Natural killer cell treated with Interleukin-12 subunit alpha and Interleukin-12 subunit beta and Interleukin-15 and Interleukin-18, amount 100 ng/mL, for 72 hours (primary cell): ENCODE data around the gene GPC2. TPM values are rescaled to one million over a fixed set of nuclear protein-coding genes. Genes with fewer than 3 reads are reported as not detected.

Experiments
- ATAC-seq, 2 donors: fragments of 150-1000 bp; cut with Tn5 transposase in 1 of 2; sonication (Bioruptor Pico), chemical (Tn5 transposase) in 1 of 2; 2 replicates each; pipeline ENCODE4 v1.10.0; 2021
- DNase-seq: peaks from one replicate; pipeline ENCODE4 v3.0.0; 2022; ENCODE audit warnings: low spot score
- H3K27ac Mint-ChIP-seq, 2 donors: 1 replicate in 1 of 2; 2 replicates in 1 of 2; pipeline ENCODE4 v1.8.0; 2022; ENCODE audit warnings: mixed read lengths in 2 of 2, mild to moderate bottlenecking in 1 of 2, moderate library complexity in 1 of 2
- H3K27me3 Mint-ChIP-seq, 2 donors: 1 replicate in 1 of 2; 2 replicates in 1 of 2; pipeline ENCODE4 v1.8.0; 2022; ENCODE audit warnings: mixed read lengths in 2 of 2
- H3K36me3 Mint-ChIP-seq: one replicate; pipeline ENCODE4 v1.8.0; 2022; ENCODE audit warnings: mixed read lengths
- H3K4me1 Mint-ChIP-seq, 2 donors: 1 replicate in 1 of 2; 2 replicates in 1 of 2; pipeline ENCODE4 v1.8.0; 2022; ENCODE audit warnings: low read depth in 2 of 2, mixed read lengths in 2 of 2, mild to moderate bottlenecking in 1 of 2
- H3K4me3 Mint-ChIP-seq: one replicate; pipeline ENCODE4 v1.8.0; 2022; ENCODE audit warnings: mixed read lengths
- H3K9me3 Mint-ChIP-seq: 2 replicates; pipeline ENCODE4 v1.8.0; 2022; ENCODE audit warnings: mixed read lengths
- total RNA-seq, 2 donors: library from RNA; stranded (reverse); gene quantifications; one replicate each; pipeline ENCODE4 v1.2.3, GENCODE V29; 2022

GPC2 gene
- total RNA-seq, 2 donors from 2014 or later, result 2.6 to 2.7 TPM

- Mint-ChIP-seq H3K27ac (no peak overlapping the region), H3K4me1 (peaks cover 29 to 41% of the 10 kb centered on the region in 2 donors), H3K4me3 (no peak overlapping the region)
Observed at GRCh38 chr7:100122568-100122967, 54.6 kb downstream of the GPC2 start.

GRCh38 chr7:100122067-100122466 is 55.1 kb downstream of the GPC2 start:
- ATAC-seq, result no peak
- Mint-ChIP-seq H3K27me3 (no peaks in the 10 kb centered on the region), H3K4me1 (peaks cover 29 to 41% of the 10 kb centered on the region in 2 donors), H3K36me3 (no peaks in the 10 kb centered on the region), H3K27ac (no peak overlapping the region), H3K4me3 (no peak overlapping the region), H3K9me3 (no peaks in the 10 kb centered on the region)
- DNase-seq, result no peak

More at GRCh38 chr7:100122568-100122967, 54.6 kb downstream of the GPC2 start:
- ATAC-seq (no peak), DNase-seq (no peak)
- H3K9me3 Mint-ChIP-seq, result no peaks in the 10 kb centered on the region
- H3K36me3 Mint-ChIP-seq, result no peaks in the 10 kb centered on the region
- no peaks in the 10 kb centered on the region for H3K27me3 Mint-ChIP-seq

GRCh38 chr7:100120733-100121036 is 56.5 kb downstream of the GPC2 start:
- DNase-seq (no peak), ATAC-seq (no peak)
- no peaks in the 10 kb centered on the region for H3K36me3 Mint-ChIP-seq
- no peaks in the 10 kb centered on the region for H3K9me3 Mint-ChIP-seq
- peaks cover 33 to 36% of the 10 kb centered on the region in 2 donors for H3K4me1 Mint-ChIP-seq
- peak overlapping the region; percentile 99 for H3K27ac Mint-ChIP-seq
- H3K27me3 Mint-ChIP-seq, result no peaks in the 10 kb centered on the region
- H3K4me3 Mint-ChIP-seq, result peak overlapping the region; percentile 95

- peak; percentile 55 to 58 for ATAC-seq
- no peak for DNase-seq
- Mint-ChIP-seq H3K4me3 (peak overlapping the region; percentile 95), H3K27me3 (no peaks in the 10 kb centered on the region), H3K4me1 (peaks cover 31 to 34% of the 10 kb centered on the region in 2 donors), H3K9me3 (no peaks in the 10 kb centered on the region), H3K27ac (peak overlapping the region; percentile 99), H3K36me3 (no peaks in the 10 kb centered on the region)
Observed at GRCh38 chr7:100119970-100120732, 57.0 kb downstream of the GPC2 start.

Other genes with a start within 250 kb of the GPC2 start
- gene GJC3, start 247.8 kb downstream of the GPC2 start, total RNA-seq, result not detected
- not detected for gene AZGP1, start 201.3 kb downstream of the GPC2 start, total RNA-seq
- 10 to 100 TPM; 64.9 to 70.6 TPM for gene ZKSCAN1, start 161.8 kb downstream of the GPC2 start, total RNA-seq
- gene ZSCAN21, start 127.6 kb downstream of the GPC2 start, total RNA-seq, result 10 to 100 TPM in 1 of 2 donors, 1 to 10 TPM in 1; 8.7 to 11.0 TPM
- 10 to 100 TPM; 19.6 to 33.6 TPM for gene ZNF3, start 95.7 kb downstream of the GPC2 start, total RNA-seq
- 10 to 100 TPM; 81.8 to 88.8 TPM for gene COPS6, start 88.4 kb downstream of the GPC2 start, total RNA-seq
- 100 to 1,000 TPM; 248 to 526 TPM for gene MCM7, start 76.0 kb downstream of the GPC2 start, total RNA-seq
- 10 to 100 TPM in 1 of 2 donors, 1 to 10 TPM in 1; 8.9 to 16.9 TPM for gene AP4M1, start 75.7 kb downstream of the GPC2 start, total RNA-seq
- gene TAF6, start 58.0 kb downstream of the GPC2 start, total RNA-seq, result 10 to 100 TPM; 46.3 to 69.1 TPM
- gene CNPY4, start 57.7 kb downstream of the GPC2 start, total RNA-seq, result 10 to 100 TPM; 17.5 to 19.1 TPM
- 1 to 10 TPM; 3.4 to 6.5 TPM for gene MBLAC1, start 50.4 kb downstream of the GPC2 start, total RNA-seq
- gene LAMTOR4, start 28.5 kb downstream of the GPC2 start, total RNA-seq, result 100 to 1,000 TPM; 124 to 145 TPM
- gene TRAPPC14, start 18.7 kb downstream of the GPC2 start, total RNA-seq, result 10 to 100 TPM; 46.2 to 52.7 TPM
- 1 to 10 TPM in 1 of 2 donors, under 1 TPM in 1; 0.57 to 1.1 TPM for gene GAL3ST4, start 8.8 kb downstream of the GPC2 start, total RNA-seq
- gene STAG3, start 537 bp upstream of the GPC2 start, total RNA-seq, result 10 to 100 TPM; 13.7 to 24.4 TPM
- 10 to 100 TPM; 32.2 to 43.9 TPM for gene PVRIG, start 42.6 kb upstream of the GPC2 start, total RNA-seq
- gene SPDYE3, start 130.3 kb upstream of the GPC2 start, total RNA-seq, result not detected
- gene PILRB, start 180.7 kb upstream of the GPC2 start, total RNA-seq, result 10 to 100 TPM; 48.4 to 94.8 TPM
- 1 to 10 TPM; 3.7 to 6.8 TPM for gene PILRA, start 196.1 kb upstream of the GPC2 start, total RNA-seq